Stimulated activated naive CD4-positive, alpha-beta T cell treated with Interleukin-2 at 50 U/mL for 16 hours (primary cell): ENCODE results near the gene FLNC.

ENCODE experiments used
- DNase-seq: peaks from one replicate; lab custom pipeline; 2025; lab: John Stamatoyannopoulos, UW

Gene FLNC

GRCh38 chr7:128830231-128831177, at the start of gene FLNC:
Gene FLNC (plus strand): TSS chr7:128830406. CDS start chr7:128830638, 232 bp downstream.
- DNase-seq, result peak; percentile 24

DNA sequence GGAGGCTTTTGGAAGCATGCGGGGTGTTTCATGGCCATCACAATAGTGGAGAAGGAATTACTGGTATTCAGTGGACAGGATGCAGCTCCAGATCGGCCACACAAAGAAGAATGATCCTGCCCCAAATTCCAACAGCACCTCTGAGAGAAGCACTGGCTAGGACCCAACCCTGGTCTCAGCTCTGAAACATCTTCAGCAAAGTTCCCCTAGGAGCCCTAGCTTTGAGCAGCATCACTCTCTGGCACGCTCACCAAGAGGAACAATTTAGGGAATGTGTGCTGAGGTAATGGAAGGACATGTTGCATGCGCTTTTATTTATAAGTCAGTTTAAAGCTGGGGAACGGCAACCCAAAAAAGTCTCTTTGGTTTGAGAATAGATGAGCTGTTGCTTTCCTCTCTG, 49.1 kb upstream of the FLNC start:
- DNase-seq, result no peak

- no peak for DNase-seq
Measured at GRCh38 chr7:128781851-128782250, 48.4 kb upstream of the FLNC start.

DNA sequence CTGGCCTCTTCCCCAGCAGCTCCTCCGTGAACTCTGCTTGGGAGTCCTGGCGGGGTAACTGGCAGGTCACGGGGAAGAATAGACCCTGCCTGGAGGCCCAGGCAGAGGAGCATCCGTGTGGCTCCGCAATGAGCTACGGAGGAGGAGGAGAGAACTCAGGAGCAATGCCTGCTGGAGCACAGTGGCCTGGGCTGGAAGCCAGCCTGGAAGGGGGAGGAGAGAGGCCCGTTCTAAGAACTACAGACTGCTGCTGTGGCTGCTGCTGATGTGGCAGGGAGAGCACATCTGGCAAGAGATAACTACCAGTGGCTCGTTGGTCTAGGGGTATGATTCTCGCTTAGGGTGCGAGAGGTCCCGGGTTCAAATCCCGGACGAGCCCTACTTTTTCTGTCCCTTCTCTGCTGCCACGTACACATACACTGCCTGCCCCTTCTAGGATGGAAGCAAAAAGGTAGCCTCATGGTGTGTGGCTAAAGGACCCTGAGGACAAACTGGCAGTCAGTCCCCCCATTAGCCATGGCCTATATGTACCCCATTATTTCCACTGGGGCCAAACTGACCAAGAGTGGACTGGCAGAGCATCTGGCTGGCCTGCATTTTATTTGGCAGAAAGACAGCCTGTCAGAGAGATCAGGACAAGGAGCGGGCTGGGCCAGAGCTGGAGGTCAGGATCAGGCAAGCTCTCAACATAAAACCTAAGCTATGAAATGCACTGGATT, 46.9 kb upstream of the FLNC start:
- DNase-seq, result no peak

DNA sequence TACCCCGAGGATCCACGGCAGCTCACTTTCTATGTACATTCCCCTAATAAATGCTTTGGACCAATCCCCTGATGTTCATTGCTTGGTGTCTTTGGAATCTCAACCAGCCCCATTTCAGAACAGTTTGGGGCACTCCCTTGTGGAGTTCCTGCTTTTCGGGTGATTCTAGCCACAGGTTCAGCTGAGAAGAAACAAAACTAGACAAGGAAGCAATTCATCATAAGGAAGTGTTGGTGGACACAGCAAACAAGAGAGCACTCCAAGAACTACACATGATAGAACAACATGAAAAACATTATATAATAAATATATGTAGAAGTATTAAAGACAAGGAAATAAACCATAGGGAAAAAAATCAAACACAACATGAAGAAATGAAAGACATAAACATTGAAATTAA, 44.5 kb upstream of the FLNC start:
- no peak for DNase-seq

DNA sequence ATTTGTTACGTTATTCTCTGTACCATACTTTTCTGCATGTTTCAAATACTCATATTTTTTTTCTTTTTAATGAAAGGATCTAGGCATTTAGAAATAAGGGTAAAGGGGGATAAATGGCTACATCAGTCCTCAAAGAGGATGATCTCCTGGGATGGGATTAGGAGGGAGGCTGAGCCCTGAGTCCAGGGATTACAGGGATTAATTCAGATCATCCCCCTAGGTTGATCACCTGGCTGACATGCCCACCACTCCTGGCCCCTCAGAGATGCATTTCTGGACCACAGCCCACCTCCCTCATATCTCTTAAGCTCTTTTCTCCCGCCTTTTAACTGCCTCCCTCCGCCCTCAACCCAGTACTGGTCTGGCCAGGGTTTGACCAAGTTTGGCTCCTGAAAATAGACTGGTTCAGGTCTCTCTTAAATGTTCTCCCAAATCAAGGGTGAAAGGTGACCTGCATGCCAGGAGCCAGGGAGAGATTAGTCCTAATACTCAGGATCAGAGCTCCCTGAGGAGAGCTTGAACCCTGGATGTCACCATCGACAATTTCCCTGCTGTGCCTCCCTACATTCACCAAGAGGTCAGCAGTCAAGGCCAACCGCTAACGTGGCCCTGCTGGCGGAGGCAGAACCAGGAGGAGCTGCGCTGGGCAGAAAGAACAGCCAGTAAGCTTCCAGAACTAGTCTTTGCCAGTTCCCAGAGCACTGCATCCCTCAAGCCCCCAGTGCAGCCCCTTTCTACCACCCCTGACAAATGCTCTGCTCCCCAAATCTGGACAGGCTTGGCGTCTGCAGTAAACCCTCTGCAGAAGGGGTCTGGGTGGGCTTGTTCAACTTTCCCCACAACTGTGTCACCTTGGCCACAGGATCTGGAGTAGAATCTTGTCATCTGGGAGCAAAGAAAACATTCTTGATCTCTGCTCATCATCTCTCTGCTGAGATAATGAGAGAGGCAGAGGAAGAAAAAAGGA, 41.5 kb upstream of the FLNC start:
- no peak for DNase-seq

GRCh38 chr7:128790315-128791041, 39.7 kb upstream of the FLNC start:
- no peak for DNase-seq

GRCh38 chr7:128791121-128791971, 38.9 kb upstream of the FLNC start, which contains the start of gene CCDC136:
Gene CCDC136 (plus strand): TSS chr7:128791968. CDS start chr7:128792412, 444 bp downstream.
- DNase-seq, result peak; percentile 74

- no peak for DNase-seq
Measured at GRCh38 chr7:128791972-128792327, 38.3 kb upstream of the FLNC start.

DNA sequence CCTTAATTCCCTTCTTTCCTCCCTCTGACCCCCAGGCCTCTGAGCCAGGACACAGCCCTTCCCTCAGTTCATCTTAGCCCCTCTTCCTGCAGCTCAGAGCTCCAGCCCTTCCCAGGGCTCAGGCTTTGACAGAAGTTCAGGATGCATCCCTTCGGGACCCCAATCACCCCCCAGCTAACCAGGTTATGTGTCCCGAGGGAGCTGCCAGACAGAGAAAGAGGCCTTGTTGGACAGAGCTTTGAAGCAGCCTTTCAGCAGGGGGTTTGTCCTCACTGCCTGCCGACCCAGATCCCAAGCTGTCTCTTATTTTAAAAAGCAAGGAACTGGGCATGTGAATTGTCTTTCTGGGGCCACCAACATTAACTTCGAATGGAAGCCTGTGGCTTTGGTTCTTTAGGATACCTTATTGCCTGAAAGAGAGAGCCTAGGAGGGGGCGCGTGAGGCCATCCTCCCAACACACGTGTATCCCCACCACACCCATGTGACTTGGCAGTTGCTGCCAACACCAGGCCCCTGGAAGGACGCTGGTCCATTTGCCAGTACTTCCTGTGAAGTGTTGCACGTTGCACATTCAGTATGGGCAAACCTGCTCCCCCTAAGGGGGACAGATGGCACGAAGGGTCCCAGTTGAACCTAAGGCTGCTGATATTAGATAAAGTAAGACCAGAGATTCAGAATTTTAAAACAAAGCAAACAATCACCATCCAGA, 37.6 kb upstream of the FLNC start:
- no peak for DNase-seq

DNA sequence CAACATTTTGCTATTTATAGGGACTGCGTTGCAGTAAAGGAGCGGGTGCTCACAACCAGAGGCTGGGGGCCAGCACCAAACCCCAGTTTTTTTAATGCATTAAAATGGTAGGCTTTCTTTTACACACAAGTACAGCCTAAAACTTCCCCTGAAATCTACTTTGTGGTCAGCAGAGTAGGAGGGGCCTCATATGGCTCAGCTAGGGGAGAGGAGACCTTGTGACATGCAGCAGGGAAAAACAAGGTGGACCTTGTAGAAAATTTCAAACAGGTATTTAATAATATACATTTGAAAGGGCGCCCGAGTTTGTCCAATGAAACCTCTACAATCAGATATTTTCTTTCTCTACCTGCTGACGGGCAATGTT, 37.0 kb upstream of the FLNC start:
- no peak for DNase-seq

GRCh38 chr7:128794020-128794419, 36.2 kb upstream of the FLNC start:
- DNase-seq, result no peak

GRCh38 chr7:128794436-128794835, 35.8 kb upstream of the FLNC start:
- DNase-seq, result no peak

DNA sequence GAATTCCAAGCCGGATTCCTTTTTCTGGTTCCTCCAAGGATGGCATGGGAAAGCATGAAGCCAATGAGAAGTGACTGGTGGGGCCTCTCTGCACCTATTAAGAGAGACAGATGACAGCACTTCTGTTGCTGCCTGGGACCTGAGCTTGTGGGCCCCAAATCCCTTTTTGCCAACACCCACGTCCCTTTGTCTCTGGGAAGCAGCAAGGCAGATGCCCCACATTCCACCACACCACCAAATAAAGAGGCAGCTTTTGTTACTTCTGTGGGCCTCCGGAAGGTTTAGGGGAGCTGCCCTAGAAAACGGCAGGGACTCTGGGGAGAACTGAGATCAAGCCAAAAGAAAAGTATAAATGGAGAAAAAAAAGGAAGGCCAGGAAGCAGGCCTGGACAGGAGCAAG, 35.1 kb upstream of the FLNC start:
- DNase-seq, result no peak

DNA sequence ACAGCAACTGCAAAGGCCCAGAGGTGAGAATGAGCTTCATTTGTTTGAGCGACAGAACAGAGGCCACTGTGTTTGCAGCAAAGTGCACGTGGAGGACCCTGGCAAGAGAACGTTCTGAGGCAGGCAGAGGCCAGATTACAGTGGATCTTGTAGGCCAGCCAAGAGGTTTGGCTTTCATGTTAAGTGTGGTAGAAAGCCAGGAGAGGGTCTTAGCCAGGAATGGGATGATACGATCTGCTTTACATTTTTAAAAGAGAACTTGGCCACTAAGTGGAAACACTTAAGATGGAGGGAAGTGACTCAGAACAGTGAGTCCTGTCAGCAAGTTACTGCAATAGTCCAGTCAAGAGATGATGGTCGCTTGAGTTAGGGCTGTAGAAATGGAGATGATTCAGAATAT, 33.9 kb upstream of the FLNC start:
- DNase-seq, result no peak

DNA sequence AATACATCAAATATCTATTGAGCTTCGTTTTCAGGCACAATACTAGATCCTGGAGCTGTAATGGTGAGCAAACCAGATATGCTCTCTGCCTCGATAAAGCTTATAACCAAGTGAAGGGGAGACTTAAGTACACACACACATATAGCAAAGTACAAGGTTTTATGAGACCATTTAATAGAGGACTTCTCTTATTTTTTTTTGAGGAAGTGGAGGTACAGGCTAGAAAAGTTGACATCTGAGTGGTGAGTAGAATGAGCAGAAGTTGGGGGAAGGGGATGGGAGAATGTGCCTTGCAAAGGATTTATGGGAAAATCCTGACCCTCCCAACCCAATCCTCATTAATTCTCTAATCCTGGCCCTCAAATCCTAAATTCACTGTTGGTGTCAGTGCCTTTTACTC, 30.8 kb upstream of the FLNC start:
- DNase-seq, result no peak

DNA sequence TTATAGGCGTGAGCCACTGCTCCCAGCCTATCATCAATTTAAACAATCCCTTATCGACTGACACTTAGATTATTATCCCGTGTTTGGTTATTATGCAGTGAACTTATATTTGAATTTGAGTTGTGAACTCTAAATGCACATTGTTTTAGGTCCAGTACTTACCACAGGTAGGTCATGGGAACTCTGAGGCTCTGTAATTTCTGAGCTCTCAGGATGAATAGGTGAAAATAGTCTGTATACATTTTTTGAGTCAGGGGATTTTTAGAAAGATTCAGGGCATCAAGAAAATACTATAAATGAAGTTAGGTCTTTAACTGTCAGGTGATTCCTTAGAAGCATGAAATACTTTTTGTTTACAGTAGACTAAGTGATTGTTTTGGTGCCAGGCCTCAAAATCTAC, 29.6 kb upstream of the FLNC start:
- DNase-seq, result no peak

- DNase-seq, result no peak
Measured at GRCh38 chr7:128801003-128801402, 29.2 kb upstream of the FLNC start.

DNA sequence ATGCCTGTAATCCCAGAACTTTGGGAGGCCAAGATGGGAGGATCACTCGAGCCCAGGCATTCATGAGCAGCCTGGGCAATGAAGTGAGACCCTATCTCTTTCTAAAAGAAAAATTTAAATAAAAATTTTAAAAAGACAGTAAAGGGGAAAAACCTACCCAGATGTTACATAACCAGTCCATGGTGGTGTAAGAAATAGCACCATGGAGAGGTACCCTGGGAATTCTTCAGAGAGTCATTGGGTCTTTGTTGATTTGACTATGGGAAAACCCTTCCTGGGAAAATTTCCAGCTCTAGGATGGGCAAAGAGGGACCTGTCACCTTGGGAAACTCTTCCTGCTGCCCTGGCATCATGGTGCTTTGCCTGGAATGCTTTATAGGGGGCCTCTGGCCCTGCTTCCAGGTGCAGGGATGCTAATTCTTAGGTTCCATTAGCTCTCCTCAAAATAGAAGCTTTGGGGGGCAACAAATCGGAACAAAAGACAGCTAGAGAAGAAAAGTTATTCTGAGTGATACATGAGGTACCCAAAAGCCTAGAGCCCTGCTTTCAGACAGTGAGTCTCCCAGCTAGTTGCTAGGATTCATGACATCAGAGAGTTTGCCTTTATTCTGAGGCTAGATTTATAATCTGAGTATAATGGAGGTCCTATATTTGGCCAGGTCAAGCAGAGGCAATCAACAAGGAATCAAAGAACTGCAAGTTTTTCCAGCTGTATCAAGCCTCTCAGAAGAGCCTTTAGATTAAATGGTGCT, 28.4 kb upstream of the FLNC start:
- no peak for DNase-seq
